Tibial artery (tissue), 4 donors: ENCODE results near the gene THEM4.

Experiments used
- DNase-seq, 2 donors: peaks; one replicate each; pipeline ENCODE4 v3.0.0-alpha.2; 2019
- H3K27ac ChIP-seq, 2 donors: fragments of 200-600 bp; sonication (generic) in 1 of 2; 1 replicate in 1 of 2; 2 replicates in 1 of 2; pipeline ENCODE4 v1.5.1; 2018 to 2019; ENCODE audit warnings: mild to moderate bottlenecking in 1 of 2
- H3K27me3 ChIP-seq, 2 donors: fragments of 200-600 bp; sonication (generic) in 1 of 2; one replicate each; pipeline versions ENCODE4 v1.5.1 to v1.6.0; 2016 to 2019
- H3K36me3 ChIP-seq, 3 donors: fragments of 200-600 bp; sonication (generic) in 2 of 3; one replicate each; pipeline ENCODE4 v1.5.1; 2016 to 2019; ENCODE audit warnings: mild to moderate bottlenecking in 2 of 3
- H3K4me1 ChIP-seq, 4 donors: fragments of 200-600 bp; sonication (generic) in 2 of 4; 1 replicate in 3 of 4; 2 replicates in 1 of 4; pipeline ENCODE4 v1.5.1; 2016 to 2019
- H3K4me3 ChIP-seq, 2 donors: fragments of 200-600 bp; sonication (generic) in 1 of 2; 1 replicate in 1 of 2; 2 replicates in 1 of 2; pipeline ENCODE4 v1.5.1; 2018 to 2019; ENCODE audit warnings: mild to moderate bottlenecking in 2 of 2
- H3K9me3 ChIP-seq, 3 donors: fragments of 200-600 bp; sonication (generic) in 1 of 3; one replicate each; pipeline ENCODE4 v1.5.1; 2016 to 2019
- CTCF ChIP-seq, 2 experiments: fragments of 200-600 bp in 1 of 2; fragments of 450-650 bp in 1 of 2; IDR thresholded peaks; one replicate each; pipeline ENCODE4 v1.5.1; 2017 to 2019; ENCODE audit warnings: antibody characterized with exemption in 2 of 2, mild to moderate bottlenecking in 1 of 2, moderate library complexity in 1 of 2
- intact Hi-C: fragments of 100-400 bp; cut with DNase I; formaldehyde crosslinking; loops from one replicate; pipeline ENCODE4 v1.15.0; 2023; ENCODE audit warnings: low total_unique reads

Gene THEM4

GRCh38 chr1:151846062-151846568, 63.2 kb downstream of the THEM4 start:
- Histone ChIP-seq H3K4me3 (no peak overlapping the region), H3K4me1 (no peaks in the 10 kb centered on the region), H3K27me3 (peaks cover 0 to 32% of the 10 kb centered on the region in 2 donors), H3K27ac (no peak overlapping the region), H3K36me3 (no peaks in the 10 kb centered on the region), H3K9me3 (no peaks in the 10 kb centered on the region)
- no peak for TF ChIP-seq CTCF (IDR thresholded peaks at IDR 0.05)
- peak in 1 of 2 donors; percentile 19 for DNase-seq
- intact Hi-C loops: no loop called here

- no peak for DNase-seq
These were observed 65.9 kb downstream of the THEM4 start for GRCh38 chr1:151843398-151843797.

GRCh38 chr1:151841141-151841540, 68.2 kb downstream of the THEM4 start:
- no peak for DNase-seq
- Histone ChIP-seq H3K9me3 (no peaks in the 10 kb centered on the region), H3K4me3 (no peak overlapping the region), H3K4me1 (peaks cover 0 to 32% (median 26%) of the 10 kb centered on the region in 4 donors), H3K27ac (no peak overlapping the region), H3K36me3 (no peaks in the 10 kb centered on the region), H3K27me3 (peaks cover 0 to 44% of the 10 kb centered on the region in 2 donors)
- no peak for TF ChIP-seq CTCF (IDR thresholded peaks at IDR 0.05)
- intact Hi-C loops: no loop called here

More at GRCh38 chr1:151843398-151843797, 65.9 kb downstream of the THEM4 start:
- no peak for TF ChIP-seq CTCF (IDR thresholded peaks at IDR 0.05)
- Histone ChIP-seq H3K27me3 (peaks cover 0 to 46% of the 10 kb centered on the region in 2 donors), H3K4me1 (peaks cover 0 to 18% (median 16%) of the 10 kb centered on the region in 4 donors), H3K4me3 (no peak overlapping the region), H3K36me3 (no peaks in the 10 kb centered on the region), H3K9me3 (no peaks in the 10 kb centered on the region), H3K27ac (no peak overlapping the region)
- intact Hi-C loops: no loop called here

GRCh38 chr1:151840421-151840820, 68.9 kb downstream of the THEM4 start:
- TF ChIP-seq CTCF (IDR thresholded peaks at IDR 0.05): no peak
- no peak overlapping the region for H3K27ac ChIP-seq
- intact Hi-C loops: no loop called here
- H3K27me3 ChIP-seq: peaks cover 0 to 46% of the 10 kb centered on the region in 2 donors
- H3K4me3 ChIP-seq: no peak overlapping the region
- H3K9me3 ChIP-seq: no peaks in the 10 kb centered on the region
- H3K36me3 ChIP-seq: no peaks in the 10 kb centered on the region
- peaks cover 0 to 32% (median 26%) of the 10 kb centered on the region in 4 donors for H3K4me1 ChIP-seq
- DNase-seq: no peak

GRCh38 chr1:151839457-151840403, 69.6 kb downstream of the THEM4 start, which contains the start of gene C2CD4D:
TSS of gene C2CD4D (minus strand) at chr1:151839820. CDS start at chr1:151838989, 831 bp downstream.
- no peak for TF ChIP-seq CTCF (IDR thresholded peaks at IDR 0.05)
- Histone ChIP-seq H3K27ac (no peak within 1 kb of the TSS), H3K4me1 (peaks cover 0 to 32% (median 26%) of the 10 kb centered on the region in 4 donors), H3K4me3 (peak within 1 kb of the TSS; percentile 46 to 53), H3K27me3 (peaks cover 0 to 51% of the 10 kb centered on the region in 2 donors), H3K36me3 (no peaks in the 10 kb centered on the region), H3K9me3 (no peaks in the 10 kb centered on the region)
- intact Hi-C loops: no loop called here
- DNase-seq: peak in 1 of 2 donors; percentile 19
